Measurements from ENCODE around the gene SEMA5A. TPM values are rescaled to one million over a fixed set of nuclear protein-coding genes. Genes with fewer than 3 reads are reported as not detected.

The SEMA5A gene
- total RNA-seq, 1 donor from 2014 or later: 4.0 TPM

DNA sequence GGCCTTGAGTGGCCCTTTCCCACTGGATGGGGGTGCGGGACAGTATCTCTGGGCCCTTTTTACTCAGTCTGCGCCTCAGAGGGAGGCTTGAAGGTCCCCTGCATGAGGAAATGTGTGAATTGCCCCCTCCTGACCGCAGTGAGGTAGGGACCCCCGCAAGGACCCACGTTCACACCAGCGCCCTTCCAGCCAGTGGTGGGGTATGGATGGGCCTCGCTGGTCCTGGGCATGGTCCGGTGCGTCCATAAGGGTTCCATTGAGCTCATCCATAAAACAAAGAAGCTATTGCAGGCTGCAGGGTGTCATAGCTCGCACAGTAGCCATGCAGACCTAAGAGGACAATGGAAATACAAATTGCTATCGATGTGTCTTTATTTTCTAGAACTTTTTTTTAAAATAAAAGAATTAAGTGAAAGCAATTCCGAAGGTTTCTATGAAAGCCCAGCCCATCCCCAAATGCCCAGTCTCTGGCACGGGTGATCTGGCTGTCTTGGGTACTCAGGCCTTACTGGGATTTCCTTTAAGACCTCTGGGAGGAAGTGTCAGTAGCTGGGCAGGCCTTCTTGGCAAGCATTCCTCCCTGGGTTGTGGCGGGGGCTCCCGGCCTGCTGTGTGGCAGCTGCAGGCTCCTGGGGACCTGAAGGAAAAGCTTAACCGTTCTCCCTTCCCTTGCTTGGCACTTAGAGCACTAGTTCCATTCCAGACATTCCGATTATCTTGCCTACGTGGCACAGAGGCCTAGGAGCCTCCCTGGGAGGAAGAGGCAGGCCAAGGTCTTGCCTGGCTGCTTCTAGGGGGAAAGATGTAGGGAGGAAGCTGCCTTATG lies 1.5 kb upstream of the SEMA5A start:
- Mint-ChIP-seq H3K27me3 (peaks cover 23% of the 10 kb centered on the region), H3K36me3 (ENCODE audit: insufficient read depth) (peaks cover 2% of the 10 kb centered on the region), H3K27ac (no peak overlapping the region), H3K9me3 (ENCODE audit: low read depth) (no peaks in the 10 kb centered on the region), H3K4me3 (ENCODE audit: low read depth) (peak overlapping the region; percentile 86), H3K4me1 (ENCODE audit: low read depth) (peaks cover 9% of the 10 kb centered on the region)
- no peak for DNase-seq (ENCODE audit: low spot score, unreplicated experiment)
- TF ChIP-seq, protein P1, sequence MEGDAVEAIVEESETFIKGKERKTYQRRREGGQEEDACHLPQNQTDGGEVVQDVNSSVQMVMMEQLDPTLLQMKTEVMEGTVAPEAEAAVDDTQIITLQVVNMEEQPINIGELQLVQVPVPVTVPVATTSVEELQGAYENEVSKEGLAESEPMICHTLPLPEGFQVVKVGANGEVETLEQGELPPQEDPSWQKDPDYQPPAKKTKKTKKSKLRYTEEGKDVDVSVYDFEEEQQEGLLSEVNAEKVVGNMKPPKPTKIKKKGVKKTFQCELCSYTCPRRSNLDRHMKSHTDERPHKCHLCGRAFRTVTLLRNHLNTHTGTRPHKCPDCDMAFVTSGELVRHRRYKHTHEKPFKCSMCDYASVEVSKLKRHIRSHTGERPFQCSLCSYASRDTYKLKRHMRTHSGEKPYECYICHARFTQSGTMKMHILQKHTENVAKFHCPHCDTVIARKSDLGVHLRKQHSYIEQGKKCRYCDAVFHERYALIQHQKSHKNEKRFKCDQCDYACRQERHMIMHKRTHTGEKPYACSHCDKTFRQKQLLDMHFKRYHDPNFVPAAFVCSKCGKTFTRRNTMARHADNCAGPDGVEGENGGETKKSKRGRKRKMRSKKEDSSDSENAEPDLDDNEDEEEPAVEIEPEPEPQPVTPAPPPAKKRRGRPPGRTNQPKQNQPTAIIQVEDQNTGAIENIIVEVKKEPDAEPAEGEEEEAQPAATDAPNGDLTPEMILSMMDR (IDR thresholded peaks at IDR 0.05; ENCODE audit: unreplicated experiment): no peak

DNA sequence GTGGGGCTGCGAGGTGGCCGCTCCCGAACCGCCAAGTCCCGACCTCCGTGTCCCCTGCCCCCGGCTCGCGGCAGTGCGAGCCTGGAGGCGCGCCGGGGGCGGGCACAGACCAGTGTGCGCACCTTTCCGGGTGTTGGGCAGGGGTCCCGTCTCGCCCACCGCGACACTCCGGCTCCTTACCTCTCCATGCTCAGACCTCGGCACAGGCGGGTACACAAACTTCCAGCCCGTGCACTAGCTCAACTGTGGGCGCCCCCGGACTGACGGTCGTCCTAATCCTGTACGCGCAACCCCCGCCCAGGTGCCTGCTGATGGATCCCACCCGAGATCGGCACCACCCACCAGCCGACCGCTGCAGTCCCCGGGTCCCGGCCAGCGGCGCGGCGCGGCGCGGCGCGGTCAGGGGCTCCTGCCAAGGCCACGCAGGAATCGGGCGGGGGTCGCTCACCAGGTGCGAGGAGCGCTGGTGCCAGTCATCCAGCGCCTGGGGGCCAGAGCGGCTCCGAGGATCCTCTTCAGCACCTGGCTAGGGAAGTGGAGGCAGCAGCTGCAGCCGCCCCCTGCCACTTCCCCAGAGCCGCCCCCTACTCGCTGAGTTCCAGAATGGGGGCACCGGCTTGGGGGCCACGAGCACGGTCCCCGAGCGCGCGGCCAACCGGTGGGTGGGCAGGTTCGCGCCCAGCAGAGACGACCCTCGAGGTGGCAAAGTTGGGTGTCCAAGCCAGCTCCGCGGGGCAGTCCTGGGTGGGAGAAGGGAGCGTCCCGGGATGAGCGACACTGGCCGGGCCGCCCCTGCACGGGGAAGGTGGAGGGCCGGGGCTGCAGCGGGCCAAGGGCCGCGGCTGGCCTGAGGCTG lies 511 bp downstream of the SEMA5A start:
- Mint-ChIP-seq H3K4me3 (ENCODE audit: low read depth) (peak overlapping the region; percentile 74), H3K27ac (no peak overlapping the region), H3K27me3 (peaks cover 27% of the 10 kb centered on the region), H3K4me1 (ENCODE audit: low read depth) (peaks cover 9% of the 10 kb centered on the region), H3K36me3 (ENCODE audit: insufficient read depth) (no peaks in the 10 kb centered on the region), H3K9me3 (ENCODE audit: low read depth) (no peaks in the 10 kb centered on the region)
- DNase-seq (ENCODE audit: low spot score, unreplicated experiment): peak; percentile 24
- TF ChIP-seq, protein P1 (IDR thresholded peaks at IDR 0.05; ENCODE audit: unreplicated experiment): no peak

DNA sequence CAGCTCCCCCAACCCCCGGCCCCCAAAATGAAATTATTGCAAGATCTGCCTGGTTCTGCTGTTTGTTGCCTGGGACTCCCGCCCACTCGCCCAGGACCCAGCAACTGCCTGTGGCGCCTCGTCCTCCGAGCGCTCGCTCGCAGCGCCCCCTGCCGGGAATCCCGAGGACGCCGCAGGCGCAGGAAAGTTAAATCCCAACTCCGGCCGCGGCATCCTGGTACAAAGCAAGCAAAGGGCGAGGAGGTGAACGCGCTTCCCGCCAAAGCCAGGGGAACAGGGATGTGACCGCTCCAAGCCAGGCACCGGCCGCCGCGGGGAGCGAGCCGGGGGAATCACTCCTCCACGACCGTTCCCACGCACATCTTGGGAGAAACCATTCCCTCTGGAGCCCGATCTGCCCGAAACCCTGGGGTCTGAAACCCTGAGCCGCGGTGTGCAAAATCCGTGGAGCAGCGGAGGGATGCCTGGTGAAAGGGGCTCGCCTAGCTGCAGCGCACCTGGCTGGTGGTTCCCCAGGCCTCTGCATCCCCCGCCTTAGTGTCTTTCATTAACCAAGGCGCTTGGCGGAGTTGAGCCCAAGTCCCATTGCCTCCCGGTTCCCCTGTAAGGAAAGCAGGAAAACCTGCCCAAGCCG lies 1.3 kb downstream of the SEMA5A start:
- TF ChIP-seq, protein P1 (IDR thresholded peaks at IDR 0.05; ENCODE audit: unreplicated experiment): peak; percentile 95
- no peaks in the 10 kb centered on the region for H3K9me3 Mint-ChIP-seq (ENCODE audit: low read depth)
- H3K4me3 Mint-ChIP-seq (ENCODE audit: low read depth): peak overlapping the region; percentile 74
- no peaks in the 10 kb centered on the region for H3K36me3 Mint-ChIP-seq (ENCODE audit: insufficient read depth)
- peaks cover 9% of the 10 kb centered on the region for H3K4me1 Mint-ChIP-seq (ENCODE audit: low read depth)
- H3K27me3 Mint-ChIP-seq: peaks cover 27% of the 10 kb centered on the region
- peak; percentile 88 for DNase-seq (ENCODE audit: low spot score, unreplicated experiment)
- H3K27ac Mint-ChIP-seq: peak overlapping the region; percentile 5

DNA sequence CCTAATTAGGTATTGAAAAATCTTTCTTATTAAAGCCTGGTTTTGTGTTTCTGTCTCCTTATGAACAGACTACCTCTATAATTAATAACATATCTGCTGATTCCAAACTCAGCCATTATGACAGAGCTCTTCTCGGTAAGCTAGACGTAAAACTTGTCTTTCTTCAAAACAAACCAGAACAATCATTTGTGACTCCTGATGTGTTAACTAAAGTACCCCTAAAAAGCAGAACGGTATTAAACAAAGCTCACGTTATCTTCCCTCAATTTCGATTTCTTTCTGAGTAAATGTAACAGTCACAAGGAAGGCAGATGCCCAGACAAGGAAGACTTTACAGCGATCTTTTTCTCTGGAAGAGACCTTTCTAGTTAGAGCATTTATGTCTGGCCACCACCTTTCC lies 1.8 kb downstream of the SEMA5A start:
- no peaks in the 10 kb centered on the region for H3K36me3 Mint-ChIP-seq (ENCODE audit: insufficient read depth)
- DNase-seq (ENCODE audit: low spot score, unreplicated experiment): no peak

More for the DNA sequence above, 1.8 kb downstream of the SEMA5A start:
- TF ChIP-seq, protein P1 (IDR thresholded peaks at IDR 0.05; ENCODE audit: unreplicated experiment): no peak
- Mint-ChIP-seq H3K27me3 (peaks cover 27% of the 10 kb centered on the region), H3K4me3 (ENCODE audit: low read depth) (peak overlapping the region; percentile 74), H3K27ac (peak overlapping the region; percentile 5), H3K4me1 (ENCODE audit: low read depth) (peaks cover 9% of the 10 kb centered on the region), H3K9me3 (ENCODE audit: low read depth) (no peaks in the 10 kb centered on the region)
